Testis (tissue), 2 donors: ENCODE measurements around the gene NAT14.
A peak's percentile ranks its signal among the peaks of the same experiment; 100 is the strongest.

Experiments used
- POLR2A ChIP-seq: fragments of 450-650 bp; IDR thresholded peaks from one replicate; pipeline ENCODE4 v1.6.1; 2017; ENCODE audit warnings: antibody characterized with exemption, mild to moderate bottlenecking, moderate library complexity
- TF ChIP-seq, protein P1 (sequence below), 3 experiments: fragments of 450-650 bp in 2 of 3; fragments of 200-600 bp in 1 of 3; sonication (generic) in 1 of 3; IDR thresholded peaks; one replicate each; pipeline ENCODE4 v1.5.1; 2016 to 2019; ENCODE audit warnings: antibody characterized with exemption in 3 of 3, mild to moderate bottlenecking in 2 of 3, moderate library complexity in 1 of 3

DNA sequence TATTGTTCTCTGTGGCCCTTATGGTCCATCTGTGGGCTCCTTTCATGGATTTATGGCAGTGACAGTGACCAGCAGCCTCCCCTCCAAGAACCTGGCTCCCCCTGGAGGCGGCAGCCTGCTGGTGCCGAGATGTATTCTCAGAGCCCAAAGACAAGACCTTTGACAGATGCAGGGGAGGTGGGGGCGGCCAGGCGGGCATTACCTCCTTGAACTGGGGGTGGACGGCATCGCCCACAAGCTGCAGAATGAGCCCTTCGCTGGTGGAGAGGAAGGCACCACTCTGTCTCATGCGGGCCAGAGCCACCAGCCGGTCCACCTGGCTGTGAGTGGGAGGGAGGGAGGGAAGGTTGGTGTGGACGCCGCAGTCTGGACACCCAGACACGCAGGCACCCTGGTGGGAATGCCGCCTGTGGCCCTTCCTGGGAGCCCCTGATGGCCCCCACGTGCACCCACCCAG is 30.2 kb upstream of the NAT14 start:
- TF ChIP-seq, protein P1, sequence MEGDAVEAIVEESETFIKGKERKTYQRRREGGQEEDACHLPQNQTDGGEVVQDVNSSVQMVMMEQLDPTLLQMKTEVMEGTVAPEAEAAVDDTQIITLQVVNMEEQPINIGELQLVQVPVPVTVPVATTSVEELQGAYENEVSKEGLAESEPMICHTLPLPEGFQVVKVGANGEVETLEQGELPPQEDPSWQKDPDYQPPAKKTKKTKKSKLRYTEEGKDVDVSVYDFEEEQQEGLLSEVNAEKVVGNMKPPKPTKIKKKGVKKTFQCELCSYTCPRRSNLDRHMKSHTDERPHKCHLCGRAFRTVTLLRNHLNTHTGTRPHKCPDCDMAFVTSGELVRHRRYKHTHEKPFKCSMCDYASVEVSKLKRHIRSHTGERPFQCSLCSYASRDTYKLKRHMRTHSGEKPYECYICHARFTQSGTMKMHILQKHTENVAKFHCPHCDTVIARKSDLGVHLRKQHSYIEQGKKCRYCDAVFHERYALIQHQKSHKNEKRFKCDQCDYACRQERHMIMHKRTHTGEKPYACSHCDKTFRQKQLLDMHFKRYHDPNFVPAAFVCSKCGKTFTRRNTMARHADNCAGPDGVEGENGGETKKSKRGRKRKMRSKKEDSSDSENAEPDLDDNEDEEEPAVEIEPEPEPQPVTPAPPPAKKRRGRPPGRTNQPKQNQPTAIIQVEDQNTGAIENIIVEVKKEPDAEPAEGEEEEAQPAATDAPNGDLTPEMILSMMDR (IDR thresholded peaks at IDR 0.05): peak; percentile 47 to 61 (median 50)
- no peak for TF ChIP-seq POLR2A
